Measurements from ENCODE around the gene AOPEP.
"Not testable (repeated sequence)": the region's sequence is repeated elsewhere in the genome, so short reads cannot be mapped to it uniquely, and the experiment has no call there.

The AOPEP gene

DNA sequence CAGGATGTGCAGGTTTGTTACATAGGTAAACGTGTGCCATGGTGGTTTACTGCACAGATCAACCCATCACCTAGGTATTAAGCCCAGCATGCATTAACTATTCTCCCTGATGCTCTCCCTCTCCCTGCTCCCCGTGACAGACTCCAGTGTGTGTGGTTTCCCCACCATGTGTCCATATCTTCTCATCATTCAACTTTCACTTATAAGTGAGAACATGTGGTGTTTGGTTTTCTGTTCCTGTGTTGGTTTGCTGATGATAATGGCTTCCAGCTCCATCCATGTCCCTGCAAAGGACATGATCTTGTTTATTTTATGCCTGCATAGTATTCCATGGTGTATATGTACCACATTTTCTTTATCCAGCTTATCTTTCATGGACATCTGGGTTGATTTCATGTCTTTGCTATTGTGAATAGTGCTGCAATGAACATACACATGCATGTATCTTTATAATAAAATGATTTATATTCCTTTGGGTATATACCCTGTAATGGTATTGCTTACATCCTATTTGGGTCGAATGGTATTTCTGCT lies 103.6 kb downstream of the AOPEP start:
- FAIRE-seq: not testable (repeated sequence)

DNA sequence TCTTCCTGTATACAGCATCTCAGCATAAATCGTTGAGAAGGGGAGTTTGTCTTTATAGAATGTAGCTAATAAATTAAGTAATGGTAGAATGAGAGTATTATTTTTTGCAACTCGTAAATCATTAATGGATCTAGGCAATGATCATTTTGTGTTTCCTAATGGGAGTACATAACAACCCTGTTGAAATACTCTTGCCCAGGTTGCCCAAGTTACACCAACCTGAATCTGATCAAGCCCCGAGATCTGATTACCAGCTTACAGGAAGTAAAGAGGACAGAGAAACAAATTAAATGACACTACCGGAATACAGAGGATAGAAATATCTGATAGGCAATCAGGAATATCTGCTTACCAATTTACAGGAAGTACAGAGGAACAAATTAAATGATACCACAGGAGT lies 107.3 kb downstream of the AOPEP start:
- no peak for DNase-seq (ENCODE audit: insufficient read length, low spot score)
- no peak for FAIRE-seq

More for the DNA sequence above, 103.6 kb downstream of the AOPEP start:
- DNase-seq (ENCODE audit: insufficient read length, low spot score): not testable (repeated sequence)

DNA sequence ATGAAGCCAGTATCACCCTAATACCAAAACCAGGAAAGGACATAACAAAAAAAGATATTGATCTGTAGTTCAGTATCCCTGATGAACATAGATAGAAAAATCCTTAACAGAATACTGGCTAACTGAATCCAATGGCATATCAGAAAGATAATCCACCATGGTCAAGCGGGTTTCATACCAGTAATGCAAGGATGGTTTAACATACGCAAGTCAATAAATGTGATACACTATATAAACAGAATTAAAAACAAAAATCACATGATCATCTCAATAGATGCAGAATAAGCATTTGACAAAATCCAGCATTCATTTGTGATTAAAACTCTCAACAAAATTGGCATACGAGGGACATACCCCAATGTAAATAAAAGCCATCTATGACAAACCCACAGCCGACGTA lies 110.9 kb downstream of the AOPEP start:
- FAIRE-seq (no peak), DNase-seq (ENCODE audit: insufficient read length, low spot score) (no peak)

DNA sequence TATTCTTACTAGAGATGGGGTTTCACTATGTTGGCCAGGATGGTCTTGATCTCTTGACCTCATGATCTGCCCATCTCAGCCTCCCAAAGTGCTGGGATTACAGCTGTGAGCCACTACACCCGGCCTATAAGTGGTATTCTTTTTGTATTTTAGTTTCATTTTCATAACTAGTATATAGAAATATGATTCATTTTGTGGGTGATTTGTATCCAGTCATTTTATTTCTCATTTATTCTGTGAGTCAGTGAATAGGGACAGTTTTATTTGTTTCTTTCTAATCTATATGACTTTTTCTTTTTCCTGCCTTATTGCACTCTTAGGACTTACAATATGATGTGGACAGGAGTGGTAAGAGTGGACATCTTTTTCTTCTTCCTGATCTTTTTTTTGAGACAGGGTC lies 112.9 kb downstream of the AOPEP start:
- DNase-seq (ENCODE audit: insufficient read length, low spot score) (no peak), FAIRE-seq (no peak)

DNA sequence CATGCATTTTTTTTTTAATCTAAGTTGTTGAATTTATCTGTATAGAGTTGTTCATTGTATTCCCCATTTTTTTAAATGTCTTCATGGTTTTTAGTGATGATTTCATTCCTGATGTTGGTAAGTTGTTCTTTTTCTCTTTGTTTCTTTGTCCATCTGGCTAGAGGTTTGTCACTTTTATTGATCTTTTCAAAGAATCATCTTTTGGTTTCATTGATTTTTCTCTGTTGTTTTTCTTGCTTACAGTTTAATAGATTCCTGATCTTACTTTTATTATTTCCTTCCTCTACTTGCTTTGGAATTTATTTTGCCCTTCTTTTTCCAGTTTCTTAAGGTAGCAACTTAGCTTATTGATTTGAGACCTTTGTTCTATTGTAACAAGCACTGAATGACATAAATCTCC lies 114.2 kb downstream of the AOPEP start:
- FAIRE-seq: no peak

DNA sequence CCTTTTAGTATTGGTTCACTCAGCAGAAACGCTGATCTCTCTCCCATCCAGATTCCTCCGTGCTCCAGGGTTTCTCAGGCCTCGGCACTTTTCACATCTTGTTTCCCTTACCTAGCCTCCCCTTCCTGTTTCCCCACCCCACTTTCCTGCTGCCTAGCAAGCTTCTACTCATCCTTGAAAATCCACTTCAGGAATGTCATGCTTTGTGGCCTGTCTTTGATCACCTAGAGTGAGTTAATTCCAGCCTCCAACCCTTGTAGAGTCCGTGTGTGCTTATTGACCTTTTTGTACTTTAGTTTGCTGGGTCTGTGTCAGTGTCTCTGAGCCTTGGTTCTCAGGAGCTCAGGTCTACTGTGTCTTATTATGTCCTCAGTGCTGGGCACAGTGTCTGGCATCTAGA lies 116.6 kb downstream of the AOPEP start:
- FAIRE-seq (no peak), DNase-seq (ENCODE audit: insufficient read length, low spot score) (no peak)

More for the DNA sequence above, 114.2 kb downstream of the AOPEP start:
- DNase-seq (ENCODE audit: insufficient read length, low spot score): no peak

DNA sequence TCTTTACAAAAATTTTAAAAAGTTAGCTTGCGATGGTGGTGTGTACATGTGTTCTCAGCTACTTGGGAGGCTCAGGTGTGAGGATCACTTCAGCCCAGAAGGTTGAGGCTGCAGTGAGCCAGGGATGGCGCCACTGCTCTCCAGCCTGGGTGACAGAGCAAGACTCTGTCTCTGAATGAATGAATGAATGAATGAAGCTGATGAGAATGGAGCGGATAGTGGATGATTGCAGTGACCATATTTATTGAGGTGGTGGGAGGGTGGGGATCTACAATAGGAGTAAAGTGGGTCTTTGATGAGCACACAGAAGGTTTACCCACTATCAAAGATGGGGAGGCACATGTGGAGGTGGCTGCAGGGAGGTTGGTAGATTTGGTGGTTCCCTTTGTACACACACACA lies 120.2 kb downstream of the AOPEP start:
- DNase-seq (ENCODE audit: insufficient read length, low spot score): no peak
- FAIRE-seq: no peak

DNA sequence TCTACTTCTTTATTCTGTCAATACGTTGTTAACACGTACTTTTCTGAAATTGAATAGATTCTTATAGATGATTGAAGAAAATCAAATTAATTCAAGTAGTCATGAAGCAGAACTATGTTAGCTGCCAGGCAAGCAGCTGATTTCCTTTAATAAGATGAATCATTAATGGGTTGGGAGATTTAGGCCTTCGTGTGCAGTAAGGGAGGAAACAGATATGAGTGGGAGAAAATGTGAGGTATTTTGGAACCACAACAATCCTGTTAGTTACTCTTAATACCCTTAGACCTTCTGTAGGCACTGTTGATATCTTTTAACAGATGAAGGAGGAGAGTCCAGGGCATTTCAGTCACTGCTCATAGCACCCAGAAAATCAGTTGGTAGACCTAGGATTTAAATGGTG lies 121.0 kb downstream of the AOPEP start:
- DNase-seq (ENCODE audit: insufficient read length, low spot score) (no peak), FAIRE-seq (peak; percentile 54)

DNA sequence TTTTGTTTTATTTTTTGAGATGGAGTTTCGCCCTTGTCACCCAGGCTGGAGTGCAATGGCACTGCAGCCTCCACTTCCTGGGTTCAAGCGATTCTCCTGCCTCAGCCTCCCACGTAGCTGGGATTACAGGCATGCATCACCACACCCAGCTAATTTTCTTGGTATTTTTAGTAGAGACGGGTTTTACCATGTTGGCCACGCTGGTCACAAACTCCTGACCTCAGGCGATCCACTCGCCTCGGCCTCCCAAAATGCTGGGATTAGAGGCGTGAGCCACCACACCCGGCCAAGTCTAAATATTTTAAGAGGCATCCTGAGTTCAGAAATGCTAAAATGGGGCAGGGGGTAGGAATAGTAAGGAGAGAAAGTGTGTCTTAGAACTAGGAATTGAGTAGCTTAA lies 122.3 kb downstream of the AOPEP start:
- not testable (repeated sequence) for FAIRE-seq; DNase-seq (ENCODE audit: insufficient read length, low spot score)

DNA sequence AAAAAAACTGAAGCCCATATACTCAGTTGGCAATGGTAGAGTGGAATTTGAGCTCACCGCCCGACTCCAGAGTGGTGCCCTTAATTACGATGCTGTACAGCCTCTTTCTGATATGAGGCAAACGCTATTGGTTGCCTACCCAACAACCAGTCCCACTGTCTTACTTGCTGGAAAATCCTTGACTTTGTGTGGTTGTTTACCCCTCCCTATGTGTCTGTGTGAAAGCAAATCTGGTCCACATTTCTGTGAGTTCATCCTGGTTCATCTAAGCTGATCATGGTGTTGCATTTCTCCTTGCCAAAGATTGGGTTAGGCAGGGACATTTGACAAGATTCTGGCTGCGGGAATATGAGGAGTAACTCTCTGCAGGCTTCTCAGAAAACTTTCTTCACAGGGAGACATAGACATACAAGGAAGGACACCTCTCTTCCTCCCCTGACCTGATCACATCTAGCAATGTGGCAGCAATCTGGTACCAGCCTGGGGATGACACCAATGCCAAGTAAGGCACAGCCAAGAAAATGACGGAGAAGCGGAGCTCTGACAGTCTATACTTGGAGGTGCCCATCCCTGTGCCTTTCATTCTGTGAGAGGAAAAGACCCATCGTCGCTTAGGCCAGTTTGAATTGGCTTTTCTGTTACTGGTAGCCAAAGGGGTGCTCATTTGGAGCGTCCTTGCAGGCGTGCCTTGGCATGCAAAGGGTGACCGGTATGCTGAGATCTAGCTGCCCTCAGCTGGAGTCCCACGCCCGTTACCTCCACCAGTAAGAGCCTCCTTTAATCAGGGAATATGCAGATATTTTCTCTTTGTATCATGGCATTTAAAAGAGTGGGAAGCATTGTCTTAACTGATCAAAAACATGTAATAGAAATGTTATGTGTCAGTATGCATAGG lies 124.3 kb downstream of the AOPEP start:
- DNase-seq (ENCODE audit: insufficient read length, low spot score) (no peak), FAIRE-seq (no peak)

DNA sequence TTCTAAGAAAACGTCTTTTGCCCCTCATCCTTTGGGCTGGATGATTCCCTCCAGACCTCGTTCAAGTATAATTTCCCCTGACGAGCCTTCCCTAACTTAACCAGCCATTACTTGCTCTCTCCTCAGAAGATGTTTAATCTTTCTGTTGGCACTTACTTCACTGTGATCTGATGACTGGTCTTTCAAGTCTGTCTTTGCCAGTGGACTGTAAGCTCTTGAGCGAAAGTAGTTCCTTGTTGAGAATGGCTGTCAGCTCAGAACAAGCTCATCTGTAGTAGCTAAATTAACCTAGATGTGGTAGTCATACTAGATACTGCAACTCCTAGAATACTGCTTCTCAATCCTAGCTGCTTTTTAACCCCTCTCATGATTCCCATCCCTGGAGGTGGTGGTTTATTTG lies 125.0 kb downstream of the AOPEP start:
- FAIRE-seq (no peak), DNase-seq (ENCODE audit: insufficient read length, low spot score) (no peak)

DNA sequence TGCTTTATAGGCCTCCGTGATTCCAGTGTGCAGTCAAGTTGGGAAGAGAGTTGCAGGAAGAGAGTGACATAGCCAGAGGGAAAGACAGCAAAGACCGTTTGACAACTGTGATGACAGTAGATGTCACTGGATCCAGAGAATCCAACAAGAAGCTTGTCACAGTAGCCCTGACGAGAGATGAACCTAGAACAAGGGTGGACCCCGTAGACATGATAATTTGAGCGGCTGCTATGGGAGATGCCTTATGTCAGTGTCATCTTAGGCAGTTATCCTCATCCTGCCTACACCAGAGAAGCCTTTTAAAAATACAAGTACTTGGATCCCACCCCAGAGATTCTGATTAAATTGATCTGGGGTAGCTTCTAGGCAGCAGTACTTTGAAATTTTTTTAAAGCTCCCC lies 125.4 kb downstream of the AOPEP start:
- no peak for FAIRE-seq
- DNase-seq (ENCODE audit: insufficient read length, low spot score): no peak

DNA sequence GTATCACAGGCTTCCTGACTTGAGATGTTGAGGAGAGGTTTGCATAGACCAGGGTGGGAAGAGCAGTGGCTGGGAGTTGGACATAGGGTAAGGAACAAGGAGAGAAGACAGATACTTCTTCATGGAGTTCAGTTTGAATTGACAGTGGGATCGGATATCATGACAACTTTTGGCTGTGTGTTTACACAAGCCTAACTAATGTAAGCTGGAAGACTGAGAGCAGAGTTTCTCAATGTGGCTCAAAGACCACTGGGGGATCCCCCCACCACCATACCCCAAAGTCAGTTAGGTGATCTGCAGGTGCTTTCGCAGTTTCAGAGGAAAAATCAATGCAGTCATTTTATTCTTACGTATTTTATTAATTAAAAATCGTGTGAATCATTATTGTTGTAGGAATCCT lies 125.9 kb downstream of the AOPEP start:
- FAIRE-seq (no peak), DNase-seq (ENCODE audit: insufficient read length, low spot score) (no peak)

DNA sequence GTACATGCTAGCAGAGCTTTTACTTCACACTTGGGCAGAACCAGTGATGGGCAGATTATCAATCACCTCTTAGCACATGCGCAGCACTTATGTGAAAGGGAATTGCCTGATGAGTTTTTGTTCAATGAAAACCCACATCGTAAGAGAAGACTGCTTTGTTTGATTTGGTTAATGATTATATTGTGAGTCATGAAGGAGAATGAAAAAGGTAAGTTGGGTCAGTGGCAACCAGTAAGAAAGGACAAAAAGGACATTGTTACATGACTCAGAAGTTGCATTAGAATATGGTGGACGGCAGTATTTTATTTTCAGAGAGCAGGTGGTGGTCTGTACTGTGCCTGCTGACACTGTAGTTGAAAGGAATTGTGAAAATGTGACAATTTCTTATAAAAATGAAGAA lies 127.4 kb downstream of the AOPEP start:
- DNase-seq (ENCODE audit: insufficient read length, low spot score): no peak
- no peak for FAIRE-seq

DNA sequence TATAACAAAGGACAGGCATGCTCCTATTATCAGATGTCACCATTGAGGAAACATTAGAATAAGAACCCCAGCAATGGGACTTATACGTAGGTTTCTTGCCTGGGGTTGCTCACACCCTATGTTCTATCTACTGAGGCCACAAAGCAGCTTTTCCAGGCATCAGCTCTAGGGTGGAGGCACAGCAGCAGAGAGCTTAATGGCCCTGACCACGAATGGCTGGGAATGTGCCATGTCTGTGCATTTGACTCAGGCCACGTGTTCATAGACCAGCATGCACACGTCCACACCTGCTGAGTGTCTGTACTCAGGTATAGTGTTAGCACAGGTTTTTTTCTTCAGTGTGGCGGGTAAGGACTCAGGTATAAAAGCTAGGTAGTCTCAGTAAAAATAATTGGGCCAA lies 129.4 kb downstream of the AOPEP start:
- no peak for FAIRE-seq
- DNase-seq (ENCODE audit: insufficient read length, low spot score): no peak

DNA sequence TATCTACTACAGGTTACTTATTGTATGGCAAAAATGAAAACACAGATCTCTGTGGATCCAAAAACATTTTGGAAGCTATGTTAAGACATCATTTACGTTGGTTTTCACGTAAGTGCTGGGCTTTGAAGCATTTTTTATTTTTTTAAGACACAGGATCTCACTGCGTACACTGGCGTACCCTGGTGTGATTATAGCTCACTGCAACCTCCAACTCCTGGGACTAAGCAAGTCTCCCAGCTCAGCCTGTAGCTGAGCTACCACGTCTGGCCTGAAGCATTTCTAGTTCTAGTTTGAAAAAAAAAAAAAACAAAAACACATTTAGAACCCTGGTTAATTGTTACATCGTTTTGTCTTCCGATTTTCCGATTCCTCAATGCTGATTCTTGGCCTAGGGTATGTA lies 131.3 kb downstream of the AOPEP start:
- FAIRE-seq (no peak), DNase-seq (ENCODE audit: insufficient read length, low spot score) (no peak)

DNA sequence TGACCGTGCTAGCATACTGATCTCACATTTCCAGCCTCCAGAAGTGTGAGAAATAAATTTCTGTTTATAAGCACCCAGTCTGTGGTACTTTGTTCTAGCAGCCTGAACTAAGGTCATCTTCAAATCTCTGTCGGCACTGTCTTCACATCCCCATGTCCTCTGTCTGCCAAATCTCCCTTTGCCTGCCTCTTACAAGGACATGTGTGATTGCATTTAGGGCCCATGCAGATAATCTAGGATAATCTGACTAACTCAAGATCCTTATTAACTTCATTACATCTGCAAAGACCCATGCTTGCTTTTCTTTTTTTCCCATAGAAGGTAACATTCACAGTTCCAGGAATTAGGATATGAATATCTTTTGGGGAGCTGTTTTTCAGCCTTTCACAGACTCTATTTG lies 132.7 kb downstream of the AOPEP start:
- DNase-seq (ENCODE audit: insufficient read length, low spot score) (no peak), FAIRE-seq (no peak)

DNA sequence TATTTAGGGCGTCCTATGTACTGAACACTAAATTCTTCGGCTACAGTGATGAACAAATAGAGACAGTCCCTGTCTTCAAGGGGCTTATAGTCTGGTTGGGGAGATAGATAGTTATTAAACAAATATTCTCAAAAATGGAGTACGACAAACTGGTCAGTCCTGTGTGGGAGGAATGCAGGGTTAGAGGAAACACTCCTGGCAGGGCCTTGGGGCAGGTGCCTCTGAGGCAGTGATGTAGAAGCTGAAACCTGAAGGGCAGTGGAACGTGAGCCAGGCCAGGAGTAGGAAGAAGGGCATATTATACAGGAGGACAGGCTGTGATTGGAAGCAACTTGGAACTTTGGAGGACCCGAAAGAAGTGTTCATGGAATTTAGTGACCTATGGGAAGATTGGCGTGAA lies 133.4 kb downstream of the AOPEP start:
- DNase-seq (ENCODE audit: insufficient read length, low spot score) (no peak), FAIRE-seq (no peak)

DNA sequence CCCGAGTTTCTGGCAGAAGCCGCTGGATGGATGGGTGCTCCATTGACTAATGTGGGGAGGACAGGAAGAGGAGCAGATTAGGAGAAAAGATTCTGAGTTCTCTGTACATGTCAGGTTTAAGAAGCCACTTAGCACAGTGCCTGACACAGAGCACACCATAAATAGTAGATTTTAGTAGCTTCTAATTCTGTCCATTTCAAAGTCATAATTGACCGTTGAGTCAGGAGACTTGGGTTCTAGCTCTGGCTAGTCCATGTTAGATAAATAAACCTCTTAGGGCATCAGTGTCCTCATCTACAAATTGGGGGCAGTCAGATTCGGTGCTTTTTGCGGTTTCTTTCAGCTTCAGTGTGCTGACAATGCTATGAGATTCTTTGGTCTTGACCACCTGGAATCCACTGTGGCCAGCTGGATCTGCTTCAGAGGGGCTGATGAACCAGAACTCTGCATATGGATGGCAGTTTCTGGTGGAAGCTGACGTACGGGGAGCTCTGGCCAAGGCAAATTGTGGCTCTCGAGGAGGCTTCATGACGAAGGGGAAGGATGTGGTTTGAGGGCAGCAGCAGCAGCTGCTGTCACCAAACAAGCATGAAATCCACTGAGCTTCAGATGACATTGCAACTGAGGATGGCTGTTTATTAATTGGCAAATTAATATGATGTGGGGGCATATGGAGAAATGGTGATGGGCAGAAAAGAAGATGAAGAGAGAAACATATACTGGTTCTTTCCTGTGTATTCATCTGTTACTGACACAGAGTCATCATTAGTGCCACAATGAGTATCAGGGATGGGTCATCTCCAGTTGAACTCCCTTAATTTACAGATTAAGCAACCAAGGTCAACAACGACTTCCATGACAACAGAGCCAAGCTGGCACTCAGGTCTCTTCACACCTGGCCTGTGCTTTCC lies 134.4 kb downstream of the AOPEP start:
- peak; percentile 70 for DNase-seq (ENCODE audit: insufficient read length, low spot score)
- peak; percentile 90 for FAIRE-seq

DNA sequence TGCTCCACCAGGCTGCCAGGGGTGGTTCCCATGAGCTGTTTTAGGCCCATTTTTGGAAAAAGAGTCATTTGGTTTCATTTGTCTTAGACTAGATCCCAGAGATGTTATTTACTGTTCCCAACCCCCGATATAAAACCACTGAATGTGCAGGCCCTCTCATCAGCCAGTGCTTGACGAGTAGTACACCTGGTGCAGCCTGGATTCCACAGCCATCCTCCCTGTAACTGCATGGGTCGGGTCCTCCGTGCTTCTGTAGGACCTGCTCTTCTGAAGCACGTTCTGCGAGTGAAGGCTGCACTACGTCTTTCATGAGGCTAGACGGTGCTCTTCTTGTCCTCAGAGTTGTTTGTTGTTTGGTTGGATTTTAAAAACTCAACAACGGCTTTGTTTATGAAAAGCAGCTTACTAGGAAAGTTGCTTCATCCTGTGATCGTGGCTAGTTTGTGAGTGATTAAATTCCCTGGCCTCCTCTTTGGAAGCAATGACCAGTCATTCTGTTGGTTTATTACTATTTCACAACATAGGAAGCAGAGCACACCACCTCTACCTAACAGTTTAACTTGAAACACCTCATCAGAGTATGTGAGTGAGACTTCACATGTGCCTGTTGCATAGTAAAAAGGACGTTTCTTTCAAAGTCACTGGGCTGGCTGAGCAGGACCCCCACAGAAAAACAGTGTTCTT lies 135.2 kb downstream of the AOPEP start:
- no peak for DNase-seq (ENCODE audit: insufficient read length, low spot score)
- peak; percentile 8 for FAIRE-seq

DNA sequence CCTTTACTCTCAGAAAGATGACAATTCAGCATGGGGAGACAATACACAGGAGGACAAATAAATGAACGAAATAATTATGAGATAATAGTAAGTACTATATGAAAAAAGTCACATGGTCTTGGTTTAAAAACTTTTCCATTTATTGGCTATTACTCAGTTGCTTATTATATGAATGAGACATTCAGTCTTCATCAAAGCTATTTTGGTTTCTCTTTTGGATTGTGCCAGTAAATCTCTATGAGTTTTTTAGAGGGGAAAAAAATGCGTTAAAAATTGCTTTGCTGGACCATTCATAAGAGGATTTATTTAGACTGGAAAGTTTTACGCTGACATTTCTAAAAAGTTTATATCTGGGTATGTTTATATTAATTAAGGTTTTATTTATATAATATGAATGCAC lies 137.7 kb downstream of the AOPEP start:
- FAIRE-seq (no peak), DNase-seq (ENCODE audit: insufficient read length, low spot score) (no peak)
